ENCODE measurements around the gene DRGX. TPM values are rescaled to one million over a fixed set of nuclear protein-coding genes. Genes with fewer than 3 reads are reported as not detected.

DRGX gene
- not detected for total RNA-seq (ENCODE audit: unreplicated experiment)
- long read RNA-seq = 0 reads

- TF ChIP-seq CTCF (IDR thresholded peaks at IDR 0.05; ENCODE audit: unreplicated experiment) = no peak
- Mint-ChIP-seq H3K27ac (ENCODE audit: unreplicated experiment) (no peak within 1 kb of the TSS), H3K4me3 (ENCODE audit: unreplicated experiment) (peak within 1 kb of the TSS; percentile 76), H3K4me1 (ENCODE audit: unreplicated experiment) (peaks cover 17% of the 10 kb centered on the region), H3K36me3 (ENCODE audit: low read depth, unreplicated experiment) (no peaks in the 10 kb centered on the region), H3K9me3 (ENCODE audit: unreplicated experiment) (no peaks in the 10 kb centered on the region), H3K27me3 (ENCODE audit: unreplicated experiment) (peaks cover 22% of the 10 kb centered on the region)
- DNase-seq (ENCODE audit: low spot score) = no peak
Observed at GRCh38 chr10:49395741-49396665, at the start of gene DRGX. Gene DRGX (minus strand): TSS chr10:49396089. CDS start chr10:49395440, 649 bp downstream.

- Mint-ChIP-seq H3K36me3 (ENCODE audit: low read depth, unreplicated experiment) (peaks cover 7% of the 10 kb centered on the region), H3K27ac (ENCODE audit: unreplicated experiment) (no peak overlapping the region), H3K4me1 (ENCODE audit: unreplicated experiment) (no peaks in the 10 kb centered on the region), H3K27me3 (ENCODE audit: unreplicated experiment) (no peaks in the 10 kb centered on the region), H3K9me3 (ENCODE audit: unreplicated experiment) (no peaks in the 10 kb centered on the region), H3K4me3 (ENCODE audit: unreplicated experiment) (no peak overlapping the region)
- DNase-seq (ENCODE audit: low spot score) = no peak
- TF ChIP-seq CTCF (IDR thresholded peaks at IDR 0.05; ENCODE audit: unreplicated experiment) = no peak
Observed at GRCh38 chr10:49444349-49444748, 48.5 kb upstream of the DRGX start.

- Mint-ChIP-seq H3K27me3 (ENCODE audit: unreplicated experiment) (no peaks in the 10 kb centered on the region), H3K4me3 (ENCODE audit: unreplicated experiment) (no peak overlapping the region), H3K9me3 (ENCODE audit: unreplicated experiment) (no peaks in the 10 kb centered on the region), H3K27ac (ENCODE audit: unreplicated experiment) (no peak overlapping the region), H3K4me1 (ENCODE audit: unreplicated experiment) (no peaks in the 10 kb centered on the region), H3K36me3 (ENCODE audit: low read depth, unreplicated experiment) (peaks cover 7% of the 10 kb centered on the region)
- no peak for DNase-seq (ENCODE audit: low spot score)
- TF ChIP-seq CTCF (IDR thresholded peaks at IDR 0.05; ENCODE audit: unreplicated experiment) = no peak
Observed at GRCh38 chr10:49442863-49443262, 47.0 kb upstream of the DRGX start.

GRCh38 chr10:49441488-49442476, 45.9 kb upstream of the DRGX start:
- TF ChIP-seq CTCF (IDR thresholded peaks at IDR 0.05; ENCODE audit: unreplicated experiment) = no peak
- no peak for DNase-seq (ENCODE audit: low spot score)
- Mint-ChIP-seq H3K27ac (ENCODE audit: unreplicated experiment) (no peak overlapping the region), H3K27me3 (ENCODE audit: unreplicated experiment) (no peaks in the 10 kb centered on the region), H3K36me3 (ENCODE audit: low read depth, unreplicated experiment) (peaks cover 7% of the 10 kb centered on the region), H3K9me3 (ENCODE audit: unreplicated experiment) (no peaks in the 10 kb centered on the region), H3K4me1 (ENCODE audit: unreplicated experiment) (no peaks in the 10 kb centered on the region), H3K4me3 (ENCODE audit: unreplicated experiment) (no peak overlapping the region)

Measured in endothelial cell (in vitro differentiated cells).